ENCODE measurements around the gene MCAM.

The MCAM gene

GRCh38 chr11:119342023-119342300 is 25.0 kb upstream of the MCAM start:
- Histone ChIP-seq H3K27ac (replicated peaks; ENCODE audit: low read length) (no peak overlapping the region), H4K91ac (ENCODE audit: low read depth, low read length, poor library complexity) (no peak overlapping the region), H4K8ac (ENCODE audit: low read depth, low read length) (no peak overlapping the region), H2BK15ac (ENCODE audit: low read length) (peak overlapping the region; percentile 46), H2BK120ac (ENCODE audit: low read depth, low read length) (no peak overlapping the region), H3K18ac (ENCODE audit: low read length) (peak overlapping the region; percentile 77), H2AFZ (ENCODE audit: low read length) (no peak overlapping the region), H2BK5ac (ENCODE audit: low read length) (peak overlapping the region; percentile 45), H2BK12ac (ENCODE audit: low read length) (no peak overlapping the region), H3K23ac (ENCODE audit: low read depth, low read length, poor library complexity) (peak overlapping the region; percentile 61), H3K4me3 (ENCODE audit: low read length in 2 of 2) (no peak overlapping the region), H3K36me3 (replicated peaks in 1 of 2; ENCODE audit: control insufficient read depth in 2 of 2, insufficient read depth in 2 of 2, low read length in 2 of 2) (peaks cover 2 to 6% of the 10 kb centered on the region in 2 donors), H3K4me2 (ENCODE audit: insufficient read depth, low read length, poor library complexity, severe bottlenecking) (no peak overlapping the region), H3K79me1 (ENCODE audit: low read depth, low read length) (peaks cover 2% of the 10 kb centered on the region), H3K27me3 (ENCODE audit: control insufficient read depth in 3 of 3, insufficient read depth in 3 of 3, low read depth in 1 of 3, low read length in 3 of 3) (peaks cover 6 to 64% (median 35%) of the 10 kb centered on the region in 3 experiments), H3K9me3 (replicated peaks in 1 of 2; ENCODE audit: control insufficient read depth in 2 of 2, insufficient read depth in 1 of 2, low read depth in 1 of 2, low read length in 2 of 2) (no peaks in the 10 kb centered on the region), H3K4me1 (ENCODE audit: control insufficient read depth in 2 of 2, insufficient read depth in 1 of 2, low read depth in 1 of 2, low read length in 2 of 2) (peaks cover 22 to 33% of the 10 kb centered on the region in 2 donors), H3K9ac (ENCODE audit: low read depth, low read length, poor library complexity) (no peak overlapping the region), H3K14ac (ENCODE audit: low read length) (peak overlapping the region; percentile 63), H3K4ac (ENCODE audit: low read length) (no peak overlapping the region), H2AK5ac (ENCODE audit: low read depth, low read length) (peak overlapping the region; percentile 91)
- no CpG with 5 or more reads among the region's 7 CpGs for WGBS, 2 donors (ENCODE audit: extremely low coverage in 2 of 2, insufficient read length in 2 of 2, insufficient replicate concordance in 1 of 2)
- no peak for DNase-seq (ENCODE audit: low spot score)

GRCh38 chr11:119341222-119342022 is 24.5 kb upstream of the MCAM start:
- Histone ChIP-seq H3K4me3 (ENCODE audit: low read length in 2 of 2) (no peak overlapping the region), H2BK12ac (ENCODE audit: low read length) (no peak overlapping the region), H2AFZ (ENCODE audit: low read length) (peak overlapping the region; percentile 93), H2BK120ac (ENCODE audit: low read depth, low read length) (no peak overlapping the region), H3K14ac (ENCODE audit: low read length) (no peak overlapping the region), H3K27ac (replicated peaks; ENCODE audit: low read length) (no peak overlapping the region), H2BK5ac (ENCODE audit: low read length) (peak overlapping the region; percentile 45), H3K9me3 (replicated peaks in 1 of 2; ENCODE audit: control insufficient read depth in 2 of 2, insufficient read depth in 1 of 2, low read depth in 1 of 2, low read length in 2 of 2) (no peaks in the 10 kb centered on the region), H3K4me2 (ENCODE audit: insufficient read depth, low read length, poor library complexity, severe bottlenecking) (no peak overlapping the region), H3K79me1 (ENCODE audit: low read depth, low read length) (peaks cover 3% of the 10 kb centered on the region), H3K4ac (ENCODE audit: low read length) (peak overlapping the region; percentile 18), H4K91ac (ENCODE audit: low read depth, low read length, poor library complexity) (no peak overlapping the region), H2AK5ac (ENCODE audit: low read depth, low read length) (peak overlapping the region; percentile 91), H3K23ac (ENCODE audit: low read depth, low read length, poor library complexity) (peak overlapping the region; percentile 61), H3K9ac (ENCODE audit: low read depth, low read length, poor library complexity) (peak overlapping the region; percentile 24), H3K36me3 (replicated peaks in 1 of 2; ENCODE audit: control insufficient read depth in 2 of 2, insufficient read depth in 2 of 2, low read length in 2 of 2) (peaks cover 7 to 11% of the 10 kb centered on the region in 2 donors), H3K27me3 (ENCODE audit: control insufficient read depth in 3 of 3, insufficient read depth in 3 of 3, low read depth in 1 of 3, low read length in 3 of 3) (peaks cover 6 to 58% (median 35%) of the 10 kb centered on the region in 3 experiments), H2BK15ac (ENCODE audit: low read length) (peak overlapping the region; percentile 91), H3K18ac (ENCODE audit: low read length) (peak overlapping the region; percentile 89), H3K4me1 (ENCODE audit: control insufficient read depth in 2 of 2, insufficient read depth in 1 of 2, low read depth in 1 of 2, low read length in 2 of 2) (peaks cover 22 to 31% of the 10 kb centered on the region in 2 donors), H4K8ac (ENCODE audit: low read depth, low read length) (no peak overlapping the region)
- DNase-seq (ENCODE audit: low spot score): no peak
- WGBS, 2 donors (ENCODE audit: extremely low coverage in 2 of 2, insufficient read length in 2 of 2, insufficient replicate concordance in 1 of 2): no CpG with 5 or more reads among the region's 16 CpGs

GRCh38 chr11:119340335-119341221 is 23.6 kb upstream of the MCAM start, which contains the start of gene C1QTNF5:
Gene C1QTNF5, minus strand, starts transcription at chr11:119340883. Its CDS starts 486 bp downstream, at chr11:119340397.
- peaks cover 24 to 32% of the 10 kb centered on the region in 2 donors for H3K4me1 ChIP-seq (ENCODE audit: control insufficient read depth in 2 of 2, insufficient read depth in 1 of 2, low read depth in 1 of 2, low read length in 2 of 2)
- no peak within 1 kb of the TSS for H4K8ac ChIP-seq (ENCODE audit: low read depth, low read length)
- H2AK5ac ChIP-seq (ENCODE audit: low read depth, low read length): peak within 1 kb of the TSS; percentile 98
- H3K4me2 ChIP-seq (ENCODE audit: insufficient read depth, low read length, poor library complexity, severe bottlenecking): peak within 1 kb of the TSS; percentile 89
- peaks cover 11% of the 10 kb centered on the region for H3K79me1 ChIP-seq (ENCODE audit: low read depth, low read length)
- H3K14ac ChIP-seq (ENCODE audit: low read length): peak within 1 kb of the TSS; percentile 56
- H2AFZ ChIP-seq (ENCODE audit: low read length): peak within 1 kb of the TSS; percentile 93
- WGBS, 2 donors (ENCODE audit: extremely low coverage in 2 of 2, insufficient read length in 2 of 2, insufficient replicate concordance in 1 of 2): no CpG with 5 or more reads among the region's 53 CpGs
- peaks cover 15 to 16% of the 10 kb centered on the region in 2 donors for H3K36me3 ChIP-seq (replicated peaks in 1 of 2; ENCODE audit: control insufficient read depth in 2 of 2, insufficient read depth in 2 of 2, low read length in 2 of 2)
- peak within 1 kb of the TSS; percentile 98 for H3K18ac ChIP-seq (ENCODE audit: low read length)
- H3K4me3 ChIP-seq (ENCODE audit: low read length in 2 of 2): peak within 1 kb of the TSS; percentile 40 to 77
- H3K27me3 ChIP-seq (ENCODE audit: control insufficient read depth in 3 of 3, insufficient read depth in 3 of 3, low read depth in 1 of 3, low read length in 3 of 3): peaks cover 6 to 50% (median 35%) of the 10 kb centered on the region in 3 experiments
- H2BK15ac ChIP-seq (ENCODE audit: low read length): peak within 1 kb of the TSS; percentile 98
- H2BK12ac ChIP-seq (ENCODE audit: low read length): peak within 1 kb of the TSS; percentile 1
- H3K9me3 ChIP-seq (replicated peaks in 1 of 2; ENCODE audit: control insufficient read depth in 2 of 2, insufficient read depth in 1 of 2, low read depth in 1 of 2, low read length in 2 of 2): no peaks in the 10 kb centered on the region
- H3K4ac ChIP-seq (ENCODE audit: low read length): peak within 1 kb of the TSS; percentile 69
- peak within 1 kb of the TSS; percentile 45 for H2BK5ac ChIP-seq (ENCODE audit: low read length)
- peak within 1 kb of the TSS; percentile 90 for H2BK120ac ChIP-seq (ENCODE audit: low read depth, low read length)
- peak within 1 kb of the TSS; percentile 78 for H3K9ac ChIP-seq (ENCODE audit: low read depth, low read length, poor library complexity)
- H3K23ac ChIP-seq (ENCODE audit: low read depth, low read length, poor library complexity): peak within 1 kb of the TSS; percentile 92
- H3K27ac ChIP-seq (replicated peaks; ENCODE audit: low read length): no peak within 1 kb of the TSS
- DNase-seq (ENCODE audit: low spot score): no peak
- H4K91ac ChIP-seq (ENCODE audit: low read depth, low read length, poor library complexity): no peak within 1 kb of the TSS
